PC-3 (cell line): ENCODE measurements around the gene RCE1. TPM values are rescaled to one million over a fixed set of nuclear protein-coding genes. Genes with fewer than 3 reads are reported as not detected.

Experiments
- ATAC-seq: fragments of 200-7000 bp; cut with Tn5 transposase; 2 replicates; pipeline ENCODE4 v1.9.1; 2020; ENCODE audit warnings: mild to moderate bottlenecking, moderate library complexity
- BruUV-seq: library from RNA; stranded (reverse); fragments of 400-500 nt; replicated peaks from 2 replicates; lab custom pipeline; 2021; lab: Mats Ljungman, UMichigan
- CTCF ChIA-PET: fragments of 300-600 bp; sonication (Branson Sonifier 250); formaldehyde crosslinking; loops from one replicate; lab custom pipeline; 2022; ENCODE audit warnings: antibody characterized with exemption; lab: Charles Lee
- POLR2A ChIA-PET: fragments of 300-600 bp; sonication (Branson Sonifier 250); formaldehyde crosslinking; loops from one replicate; lab custom pipeline; 2022; ENCODE audit warnings: antibody characterized with exemption; ENCODE audit not compliant: unreplicated experiment; lab: Charles Lee
- DNase-seq: peaks from one replicate; pipeline ENCODE4 v3.0.0-alpha.2; 2015
- H2AFZ ChIP-seq: fragments of 300-600 bp; sonication (generic); 2 replicates; pipeline ENCODE4 v1.6.0; 2016; ENCODE audit warnings: antibody characterized with exemption, low read length
- H3F3A ChIP-seq: fragments of 300-600 bp; sonication (generic); one replicate; pipeline ENCODE4 v1.6.0; 2017; ENCODE audit warnings: antibody characterized with exemption, low read length, control low read depth, mild to moderate bottlenecking; ENCODE audit not compliant: unreplicated experiment
- H3K27ac ChIP-seq: fragments of 300-600 bp; sonication (generic); 2 replicates; pipeline ENCODE4 v1.5.1; 2016; ENCODE audit warnings: mild to moderate bottlenecking, low read length
- H3K27me3 ChIP-seq: fragments of 300-600 bp; sonication (generic); 2 replicates; pipeline ENCODE4 v1.6.1; 2016; ENCODE audit warnings: low read length, mixed read lengths
- H3K36me3 ChIP-seq: fragments of 300-600 bp; sonication (generic); 2 replicates; pipeline ENCODE4 v1.6.1; 2016; ENCODE audit warnings: low read depth, mixed run types, low read length, mixed read lengths
- H3K4me1 ChIP-seq: fragments of 300-600 bp; sonication (generic); 2 replicates; pipeline ENCODE4 v1.5.1; 2016; ENCODE audit warnings: low read length; ENCODE audit not compliant: insufficient read depth
- H3K4me2 ChIP-seq: fragments of 300-600 bp; sonication (generic); 2 replicates; pipeline ENCODE4 v1.6.0; 2016; ENCODE audit warnings: low read length
- H3K4me3 ChIP-seq: fragments of 300-600 bp; sonication (generic); 2 replicates; pipeline ENCODE4 v1.5.1; 2016; ENCODE audit warnings: mild to moderate bottlenecking, low read length, mixed read lengths
- H3K79me2 ChIP-seq: fragments of 300-600 bp; sonication (generic); 2 replicates; pipeline ENCODE4 v1.6.1; 2017; ENCODE audit warnings: low read length, mixed read lengths
- H3K9ac ChIP-seq: fragments of 300-600 bp; sonication (generic); 2 replicates; pipeline ENCODE4 v1.6.0; 2016; ENCODE audit warnings: mild to moderate bottlenecking, low read length
- H3K9me2 ChIP-seq: fragments of 300-600 bp; sonication (generic); replicated peaks from 2 replicates; pipeline ENCODE4 v1.6.1; 2016; ENCODE audit warnings: mixed run types, low read length, mixed read lengths
- H3K9me3 ChIP-seq: fragments of 300-600 bp; sonication (generic); 2 replicates; pipeline ENCODE4 v1.6.1; 2016; ENCODE audit warnings: low read length, mixed read lengths
- H4K20me1 ChIP-seq: fragments of 300-600 bp; sonication (generic); 2 replicates; pipeline ENCODE4 v1.6.1; 2016; ENCODE audit warnings: low read length, mixed read lengths
- EZH2 ChIP-seq: fragments of 300-600 bp; sonication (generic); IDR thresholded peaks from one replicate; pipeline ENCODE4 v1.6.1; 2017; ENCODE audit warnings: antibody characterized with exemption, mild to moderate bottlenecking, low read length; ENCODE audit not compliant: unreplicated experiment
- EZH2phosphoT487 ChIP-seq: fragments of 300-600 bp; sonication (generic); IDR thresholded peaks from 2 replicates; pipeline ENCODE4 v1.6.1; 2018; ENCODE audit warnings: mild to moderate bottlenecking, antibody characterized with exemption, low read length, borderline replicate concordance
- intact Hi-C: fragments of 100-400 bp; cut with micrococcal nuclease; formaldehyde crosslinking; loops from 2 replicates; pipeline ENCODE4 v1.9.0; 2023
- total RNA-seq: library from RNA; depleted of rRNA; stranded (reverse); fragments of >200 nt; gene quantifications from 2 replicates; pipeline ENCODE4 v1.2.3, GENCODE V29; 2014
- TF ChIP-seq, protein P1 (sequence below): fragments of 300-600 bp; sonication (generic); conservative IDR thresholded peaks from 2 replicates; pipeline ENCODE4 v1.5.1; 2017; ENCODE audit warnings: antibody characterized with exemption, low read depth, mild to moderate bottlenecking, low read length

RCE1 gene
- total RNA-seq, 1 experiment from 2014 or later = 70.4 TPM

DNA sequence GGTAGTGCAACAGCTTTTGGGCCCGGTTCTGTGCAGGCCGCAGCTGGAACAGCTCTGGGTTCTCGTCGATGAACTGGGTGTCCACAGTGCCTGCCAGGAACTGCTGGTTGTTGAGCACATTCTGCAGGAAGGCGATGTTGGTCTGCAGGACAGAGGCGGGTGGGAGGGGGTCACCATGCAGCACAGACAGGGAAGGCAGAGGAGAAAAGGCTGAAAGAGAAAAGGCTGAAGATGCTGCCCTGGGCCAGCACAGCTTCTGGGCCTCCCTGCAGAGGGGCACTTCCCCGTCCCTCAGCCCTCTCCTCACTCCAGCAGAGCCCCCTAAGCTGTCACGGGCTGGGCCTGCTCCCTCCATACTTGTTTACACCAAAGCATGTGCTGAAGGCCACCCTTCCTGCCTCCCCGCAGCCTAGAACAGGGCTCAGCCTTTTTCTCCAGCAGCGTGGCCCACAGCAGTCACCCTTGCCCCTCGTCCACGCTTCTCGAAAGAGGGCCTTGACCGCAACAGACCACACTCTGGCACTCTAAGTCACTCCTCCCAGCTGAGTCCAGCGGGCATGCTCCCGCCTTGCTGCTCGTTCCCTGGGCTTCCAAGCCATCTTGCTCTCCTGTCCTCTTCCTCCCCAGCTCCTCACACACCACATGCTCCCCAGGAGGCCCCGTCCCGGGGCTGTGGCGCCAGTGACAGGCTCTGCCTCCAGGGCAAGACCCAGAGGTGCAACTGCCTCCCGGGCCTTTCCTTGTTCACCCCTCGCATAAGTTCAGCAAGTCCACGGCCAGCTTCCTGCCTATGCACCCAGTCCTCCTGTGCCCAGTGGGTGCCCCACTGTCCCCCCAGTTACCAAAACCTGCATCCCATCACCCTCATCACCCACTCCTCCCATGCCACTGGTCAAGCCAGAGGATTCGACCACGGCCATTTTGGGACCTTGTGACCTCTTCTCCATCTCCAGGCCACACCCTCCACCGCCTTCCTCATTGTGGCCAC, 10.3 kb downstream of the RCE1 start:
- no peak for ATAC-seq
- no TSS peak for BruUV-seq
- H3K4me2 ChIP-seq = no peak overlapping the region

DNA sequence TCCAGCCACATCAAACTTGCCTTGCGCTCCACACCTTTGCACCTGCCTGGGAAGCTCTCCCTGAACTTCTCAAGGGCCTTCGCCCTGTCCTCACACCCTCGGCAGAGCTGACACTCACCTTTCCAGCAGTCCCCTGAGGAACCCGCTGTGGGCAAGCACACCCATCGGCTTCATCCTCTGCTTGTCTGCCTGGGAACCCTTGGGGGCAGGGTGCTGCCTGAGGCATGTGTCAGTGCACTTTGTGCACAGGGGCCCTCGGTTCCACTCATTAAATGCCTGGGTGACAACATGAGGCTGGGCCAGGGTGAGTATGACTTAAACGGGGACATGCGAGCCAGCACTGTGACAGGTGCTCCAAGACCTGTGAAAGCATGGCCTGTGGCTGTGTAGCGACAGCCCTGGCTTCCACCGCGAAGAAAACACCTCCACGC, 11.0 kb downstream of the RCE1 start:
- POLR2A ChIA-PET = no interaction called here
- CTCF ChIA-PET = no interaction called here

More for the DNA sequence above, 10.3 kb downstream of the RCE1 start:
- peaks cover 17% of the 10 kb centered on the region for H3K4me1 ChIP-seq
- H4K20me1 ChIP-seq = no peaks in the 10 kb centered on the region
- no peak for TF ChIP-seq EZH2phosphoT487
- intact Hi-C loops = no loop called here
- H3K9me3 ChIP-seq = no peaks in the 10 kb centered on the region
- H3K36me3 ChIP-seq = no peaks in the 10 kb centered on the region
- H3K9ac ChIP-seq = no peak overlapping the region
- no peak for DNase-seq
- H2AFZ ChIP-seq = no peak overlapping the region
- POLR2A ChIA-PET = no interaction called here
- no peak overlapping the region for H3K4me3 ChIP-seq
- H3K9me2 ChIP-seq = no peaks in the 10 kb centered on the region
- H3K27me3 ChIP-seq = no peaks in the 10 kb centered on the region
- no peaks in the 10 kb centered on the region for H3F3A ChIP-seq
- CTCF ChIA-PET = no interaction called here
- no peak overlapping the region for H3K27ac ChIP-seq
- peaks cover 14% of the 10 kb centered on the region for H3K79me2 ChIP-seq

DNA sequence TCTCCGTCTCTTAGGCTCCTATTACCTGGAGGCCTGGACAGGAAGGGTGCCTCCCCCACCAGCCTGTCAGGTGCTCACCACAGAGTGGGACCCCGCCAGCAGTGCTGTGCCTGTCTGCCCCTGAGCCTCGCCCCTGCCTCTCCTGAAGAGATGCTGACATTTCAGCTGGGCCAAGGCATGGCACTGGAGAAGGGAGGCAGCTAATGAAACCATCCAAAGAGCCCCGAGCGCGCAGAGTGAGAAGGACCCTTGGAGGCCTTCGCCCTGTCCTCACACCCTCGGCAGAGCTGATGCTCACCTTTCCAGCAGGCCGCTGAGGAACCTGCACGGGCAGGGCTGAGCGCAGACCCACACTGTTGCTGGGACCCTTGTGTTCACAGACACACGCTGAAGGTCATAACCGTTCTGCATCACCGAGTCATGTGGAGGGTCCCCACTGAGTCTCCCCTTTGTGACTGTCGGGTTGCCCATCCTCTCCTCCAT, 11.5 kb downstream of the RCE1 start:
- ATAC-seq (no peak), DNase-seq (no peak)
- BruUV-seq = no TSS peak
- H2AFZ ChIP-seq = no peak overlapping the region
- H3K9me2 ChIP-seq = no peaks in the 10 kb centered on the region
- H3K79me2 ChIP-seq = peaks cover 27% of the 10 kb centered on the region
- H3F3A ChIP-seq = no peaks in the 10 kb centered on the region
- no peaks in the 10 kb centered on the region for H3K9me3 ChIP-seq
- peaks cover 17% of the 10 kb centered on the region for H3K4me1 ChIP-seq
- no peak overlapping the region for H3K27ac ChIP-seq
- H3K27me3 ChIP-seq = no peaks in the 10 kb centered on the region
- no peak overlapping the region for H3K4me3 ChIP-seq
- H3K9ac ChIP-seq = no peak overlapping the region
- H4K20me1 ChIP-seq = no peaks in the 10 kb centered on the region
- intact Hi-C loops = no loop called here
- CTCF ChIA-PET = interaction anchor here (0.6 kb wide), 1 partner anchor 109 kb away, joined by 3 read pairs; no protein-coding TSS in a partner anchor
- no peaks in the 10 kb centered on the region; the same call in 1 of the 2 replicates for H3K36me3 ChIP-seq
- POLR2A ChIA-PET = no interaction called here
- no peak overlapping the region for H3K4me2 ChIP-seq
- TF ChIP-seq EZH2 (no peak), EZH2phosphoT487 (no peak)
- TF ChIP-seq, protein P1, sequence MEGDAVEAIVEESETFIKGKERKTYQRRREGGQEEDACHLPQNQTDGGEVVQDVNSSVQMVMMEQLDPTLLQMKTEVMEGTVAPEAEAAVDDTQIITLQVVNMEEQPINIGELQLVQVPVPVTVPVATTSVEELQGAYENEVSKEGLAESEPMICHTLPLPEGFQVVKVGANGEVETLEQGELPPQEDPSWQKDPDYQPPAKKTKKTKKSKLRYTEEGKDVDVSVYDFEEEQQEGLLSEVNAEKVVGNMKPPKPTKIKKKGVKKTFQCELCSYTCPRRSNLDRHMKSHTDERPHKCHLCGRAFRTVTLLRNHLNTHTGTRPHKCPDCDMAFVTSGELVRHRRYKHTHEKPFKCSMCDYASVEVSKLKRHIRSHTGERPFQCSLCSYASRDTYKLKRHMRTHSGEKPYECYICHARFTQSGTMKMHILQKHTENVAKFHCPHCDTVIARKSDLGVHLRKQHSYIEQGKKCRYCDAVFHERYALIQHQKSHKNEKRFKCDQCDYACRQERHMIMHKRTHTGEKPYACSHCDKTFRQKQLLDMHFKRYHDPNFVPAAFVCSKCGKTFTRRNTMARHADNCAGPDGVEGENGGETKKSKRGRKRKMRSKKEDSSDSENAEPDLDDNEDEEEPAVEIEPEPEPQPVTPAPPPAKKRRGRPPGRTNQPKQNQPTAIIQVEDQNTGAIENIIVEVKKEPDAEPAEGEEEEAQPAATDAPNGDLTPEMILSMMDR = no peak

More for the DNA sequence above, 11.0 kb downstream of the RCE1 start:
- DNase-seq (no peak), ATAC-seq (no peak)
- Histone ChIP-seq H3K27ac (no peak overlapping the region), H3K27me3 (no peaks in the 10 kb centered on the region), H3K4me1 (peaks cover 17% of the 10 kb centered on the region), H3K4me3 (no peak overlapping the region), H3F3A (no peaks in the 10 kb centered on the region), H3K4me2 (no peak overlapping the region), H3K9ac (no peak overlapping the region), H3K79me2 (peaks cover 22% of the 10 kb centered on the region), H3K36me3 (no peaks in the 10 kb centered on the region; the same call in 1 of the 2 replicates), H4K20me1 (no peaks in the 10 kb centered on the region), H3K9me2 (no peaks in the 10 kb centered on the region), H3K9me3 (no peaks in the 10 kb centered on the region), H2AFZ (no peak overlapping the region)
- TF ChIP-seq, protein P1 = no peak
- TF ChIP-seq EZH2 = no peak
- BruUV-seq = no TSS peak
- intact Hi-C loops = no loop called here
